ENCODE results near the gene PLA1A. TPM values are rescaled to one million over a fixed set of nuclear protein-coding genes. Genes with fewer than 3 reads are reported as not detected.
"Not testable (repeated sequence)": the region's sequence is repeated elsewhere in the genome, so short reads cannot be mapped to it uniquely, and the experiment has no call there.

Gene PLA1A
- total RNA-seq, 4 donors from 2014 or later: 2.0 to 6.7 (median 3.9) TPM

- TF ChIP-seq, protein P1, sequence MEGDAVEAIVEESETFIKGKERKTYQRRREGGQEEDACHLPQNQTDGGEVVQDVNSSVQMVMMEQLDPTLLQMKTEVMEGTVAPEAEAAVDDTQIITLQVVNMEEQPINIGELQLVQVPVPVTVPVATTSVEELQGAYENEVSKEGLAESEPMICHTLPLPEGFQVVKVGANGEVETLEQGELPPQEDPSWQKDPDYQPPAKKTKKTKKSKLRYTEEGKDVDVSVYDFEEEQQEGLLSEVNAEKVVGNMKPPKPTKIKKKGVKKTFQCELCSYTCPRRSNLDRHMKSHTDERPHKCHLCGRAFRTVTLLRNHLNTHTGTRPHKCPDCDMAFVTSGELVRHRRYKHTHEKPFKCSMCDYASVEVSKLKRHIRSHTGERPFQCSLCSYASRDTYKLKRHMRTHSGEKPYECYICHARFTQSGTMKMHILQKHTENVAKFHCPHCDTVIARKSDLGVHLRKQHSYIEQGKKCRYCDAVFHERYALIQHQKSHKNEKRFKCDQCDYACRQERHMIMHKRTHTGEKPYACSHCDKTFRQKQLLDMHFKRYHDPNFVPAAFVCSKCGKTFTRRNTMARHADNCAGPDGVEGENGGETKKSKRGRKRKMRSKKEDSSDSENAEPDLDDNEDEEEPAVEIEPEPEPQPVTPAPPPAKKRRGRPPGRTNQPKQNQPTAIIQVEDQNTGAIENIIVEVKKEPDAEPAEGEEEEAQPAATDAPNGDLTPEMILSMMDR (IDR thresholded peaks at IDR 0.05): no peak
- TF ChIP-seq POLR2A (IDR thresholded peaks at IDR 0.05): no peak
- no peaks in the 10 kb centered on the region for H3K9me3 ChIP-seq
- intact Hi-C loops (cut with DNase I): no loop called here
- 91 to 94% methylated on average over 9 of the region's 9 CpGs for WGBS, 2 donors
- H3K27me3 ChIP-seq: no peaks in the 10 kb centered on the region
- no peak overlapping the region for H3K27ac ChIP-seq
- no peaks in the 10 kb centered on the region for H3K36me3 ChIP-seq
- no peak for DNase-seq
- H3K4me1 ChIP-seq: no peaks in the 10 kb centered on the region
- no peak overlapping the region for H3K4me3 ChIP-seq (replicated peaks in 1 of 3)
Observed at GRCh38 chr3:119558626-119559317, 38.9 kb upstream of the PLA1A start.

GRCh38 chr3:119559441-119559963 is 38.2 kb upstream of the PLA1A start, which contains the start of gene CD80:
Gene CD80, minus strand, starts transcription at chr3:119559614. Its CDS starts 1,886 bp downstream, at chr3:119557728.
- intact Hi-C loops (cut with DNase I): no loop called here
- no peaks in the 10 kb centered on the region for H3K27me3 ChIP-seq
- WGBS, 2 donors: 26 to 38% methylated on average over 7 of the region's 7 CpGs
- peak; percentile 25 to 31 for DNase-seq
- no peak within 1 kb of the TSS for H3K4me3 ChIP-seq (replicated peaks in 1 of 3)
- H3K4me1 ChIP-seq: no peaks in the 10 kb centered on the region
- TF ChIP-seq, protein P1 (IDR thresholded peaks at IDR 0.05): peak in 2 of 6 experiments; percentile 4 to 15
- no peak for TF ChIP-seq POLR2A (IDR thresholded peaks at IDR 0.05)
- H3K36me3 ChIP-seq: no peaks in the 10 kb centered on the region
- no peaks in the 10 kb centered on the region for H3K9me3 ChIP-seq
- H3K27ac ChIP-seq: no peak within 1 kb of the TSS

GRCh38 chr3:119560160-119560559 is 37.5 kb upstream of the PLA1A start:
- intact Hi-C loops (cut with DNase I): no loop called here
- TF ChIP-seq POLR2A (IDR thresholded peaks at IDR 0.05): no peak
- TF ChIP-seq, protein P1 (IDR thresholded peaks at IDR 0.05): no peak
- WGBS, 2 donors: 81 to 90% methylated on average over 5 of the region's 5 CpGs

DNA sequence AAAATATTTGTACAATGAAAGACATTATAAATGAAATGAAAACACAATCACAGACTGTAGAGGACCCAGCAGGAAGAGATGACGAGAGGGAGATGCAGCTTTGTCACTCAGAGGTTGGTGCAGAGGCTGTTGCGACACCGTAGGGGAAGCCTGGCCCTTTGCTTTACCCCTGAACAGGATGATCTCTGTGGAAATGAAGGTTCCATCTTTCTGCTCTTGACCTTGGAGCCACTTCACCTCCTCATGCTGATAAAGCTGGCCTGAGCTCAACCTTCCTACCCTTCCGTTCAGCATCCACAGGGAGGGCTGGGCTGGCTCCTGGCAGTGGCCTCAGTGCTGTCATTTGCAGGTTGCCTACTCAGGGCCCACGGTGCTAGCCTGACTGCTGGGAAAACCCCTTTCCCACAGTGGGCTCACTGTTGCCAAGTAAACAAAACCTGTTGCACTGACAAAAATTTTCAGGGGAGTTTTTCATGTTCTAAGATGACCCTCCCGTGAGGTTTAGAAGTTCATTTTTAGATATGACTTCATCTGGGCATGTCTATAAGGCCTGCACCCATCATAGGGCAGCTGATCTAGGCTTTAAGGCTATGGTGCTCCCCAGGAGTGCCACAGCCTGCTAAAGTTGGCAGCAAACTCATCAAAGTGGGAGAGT is 35.3 kb upstream of the PLA1A start:
- WGBS, 2 donors: 62 to 76% methylated on average over 6 of the region's 6 CpGs
- Histone ChIP-seq H3K36me3 (no peaks in the 10 kb centered on the region), H3K4me1 (no peaks in the 10 kb centered on the region), H3K9me3 (no peaks in the 10 kb centered on the region), H3K27me3 (no peaks in the 10 kb centered on the region), H3K27ac (no peak overlapping the region), H3K4me3 (replicated peaks in 1 of 3) (no peak overlapping the region)
- TF ChIP-seq, protein P1 (IDR thresholded peaks at IDR 0.05): no peak
- no peak for TF ChIP-seq POLR2A (IDR thresholded peaks at IDR 0.05)
- DNase-seq: no peak
- intact Hi-C loops (cut with DNase I): no loop called here

More at GRCh38 chr3:119560160-119560559, 37.5 kb upstream of the PLA1A start:
- no peaks in the 10 kb centered on the region for H3K27me3 ChIP-seq
- H3K9me3 ChIP-seq: no peaks in the 10 kb centered on the region
- no peak for DNase-seq
- no peak overlapping the region for H3K27ac ChIP-seq
- no peak overlapping the region for H3K4me3 ChIP-seq (replicated peaks in 1 of 3)
- no peaks in the 10 kb centered on the region for H3K4me1 ChIP-seq
- no peaks in the 10 kb centered on the region for H3K36me3 ChIP-seq

- H3K27ac ChIP-seq; H3K4me3 ChIP-seq (replicated peaks in 1 of 3); H3K27me3 ChIP-seq; H3K4me1 ChIP-seq; H3K9me3 ChIP-seq; DNase-seq; H3K36me3 ChIP-seq; intact Hi-C loops (cut with DNase I): not testable (repeated sequence)
- WGBS, 2 donors: 91 to 100% methylated on average over 2 of the region's 2 CpGs
Observed at GRCh38 chr3:119563334-119563733, 34.4 kb upstream of the PLA1A start.

All from thyroid gland (tissue), 4 donors.